Tibial nerve (tissue), 4 donors: Measurements from ENCODE around the gene PPP2R2D. TPM values are rescaled to one million over a fixed set of nuclear protein-coding genes. Genes with fewer than 3 reads are reported as not detected.

ENCODE experiments used
- DNase-seq, 2 donors: peaks; one replicate each; pipeline ENCODE4 v3.0.0-alpha.2; 2019; ENCODE audit warnings: low spot score in 2 of 2
- H3K27ac ChIP-seq, 4 donors: fragments of 200-600 bp; sonication (generic) in 3 of 4; one replicate each; pipeline ENCODE4 v1.5.1; 2017 to 2019; ENCODE audit warnings: mild to moderate bottlenecking in 1 of 4
- H3K27me3 ChIP-seq, 2 donors: fragments of 200-600 bp; sonication (generic) in 1 of 2; one replicate each; pipeline versions ENCODE4 v1.5.1 to v1.6.0; 2017 to 2019
- H3K36me3 ChIP-seq, 3 donors: fragments of 200-600 bp; sonication (generic); one replicate each; pipeline ENCODE4 v1.5.1; 2018 to 2019
- H3K4me1 ChIP-seq, 4 donors: fragments of 200-600 bp; sonication (generic) in 3 of 4; one replicate each; pipeline ENCODE4 v1.5.1; 2017 to 2019
- H3K4me3 ChIP-seq, 4 donors: fragments of 200-600 bp; sonication (generic) in 3 of 4; one replicate each; pipeline ENCODE4 v1.5.1; 2017 to 2019; ENCODE audit warnings: mild to moderate bottlenecking in 1 of 4, moderate library complexity in 1 of 4
- H3K9me3 ChIP-seq, 4 donors: fragments of 200-600 bp; sonication (generic) in 3 of 4; one replicate each; pipeline ENCODE4 v1.5.1; 2017 to 2019
- EP300 ChIP-seq, 2 donors: sonication (generic); formaldehyde crosslinking; IDR thresholded peaks; one replicate each; pipeline ENCODE4 v1.6.1; 2017; ENCODE audit warnings: antibody characterized with exemption in 2 of 2, mild to moderate bottlenecking in 1 of 2
- POLR2A ChIP-seq, 2 donors: fragments of 450-650 bp; IDR thresholded peaks; one replicate each; pipeline ENCODE4 v1.6.1; 2017; ENCODE audit warnings: antibody characterized with exemption in 2 of 2, mild to moderate bottlenecking in 2 of 2, moderate library complexity in 2 of 2
- WGBS, 2 donors: methylation state at CpG; one replicate each; pipeline ENCODE4 v1.1.5; 2018; 5-methylcytosine and 5-hydroxymethylcytosine counted together
- total RNA-seq, 4 donors: library from RNA; depleted of rRNA; stranded (reverse); fragments of >200 nt; gene quantifications; one replicate each; pipeline ENCODE4 v1.1.0, GENCODE V29; 2016
- TF ChIP-seq, protein P1 (sequence below), 5 experiments: fragments of 200-600 bp in 3 of 5; fragments of 450-650 bp in 2 of 5; sonication (generic) in 3 of 5; IDR thresholded peaks; one replicate each; pipeline ENCODE4 v1.5.1; 2016 to 2019; ENCODE audit warnings: antibody characterized with exemption in 5 of 5, mild to moderate bottlenecking in 3 of 5, moderate library complexity in 2 of 5

PPP2R2D gene
- total RNA-seq, 4 donors from 2014 or later = 22.9 to 35.1 (median 28.9) TPM

DNA sequence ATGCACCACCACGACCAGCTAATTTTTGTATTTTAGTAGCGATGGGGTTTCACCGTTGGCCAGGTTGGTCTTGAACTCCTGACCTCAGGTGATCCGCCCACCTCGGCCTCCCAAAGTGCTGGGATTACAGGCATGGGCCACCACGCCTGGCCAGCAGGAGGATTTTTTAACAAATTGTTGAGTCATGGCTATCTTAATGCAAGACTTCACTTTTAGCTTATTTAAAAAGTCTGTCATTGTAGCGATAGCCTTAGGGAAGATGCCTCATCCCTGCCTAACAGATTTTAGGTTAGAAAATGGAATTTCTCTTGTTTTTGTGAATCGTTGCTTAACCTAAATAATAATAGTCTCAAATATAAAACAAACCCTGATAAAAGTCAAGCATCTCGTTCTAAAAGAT is 35.5 kb downstream of the PPP2R2D start:
- WGBS, 2 donors = 88 to 94% methylated on average over 9 of the region's 9 CpGs
- no peak for DNase-seq
- H3K27me3 ChIP-seq = no peaks in the 10 kb centered on the region

DNA sequence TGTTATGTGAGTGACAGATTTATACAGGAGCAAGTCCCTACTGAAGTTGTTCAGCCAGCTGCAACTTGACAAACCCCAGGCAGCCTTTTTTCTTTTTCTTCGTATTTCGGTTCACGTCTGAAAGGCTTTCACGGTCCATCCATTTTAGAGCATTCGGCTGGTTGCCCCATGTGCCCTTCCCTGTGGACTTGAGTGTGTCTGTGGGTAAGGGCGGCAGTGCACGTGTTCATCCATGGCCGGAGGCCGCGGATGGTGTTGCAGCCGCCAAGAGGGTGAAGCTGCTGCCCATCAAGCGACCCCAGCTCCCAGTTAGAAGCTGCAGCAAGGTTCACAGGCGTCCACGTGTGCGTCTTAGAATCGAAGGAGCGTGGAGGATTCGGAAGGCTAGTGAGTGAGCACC is 35.9 kb downstream of the PPP2R2D start:
- 94% methylated on average over 18 of the region's 18 CpGs for WGBS, 2 donors
- Histone ChIP-seq H3K36me3 (peaks cover 0 to 66% (median 6%) of the 10 kb centered on the region in 3 donors), H3K27ac (no peak overlapping the region), H3K4me3 (no peak overlapping the region), H3K9me3 (no peaks in the 10 kb centered on the region), H3K4me1 (peaks cover 0 to 19% (median 6%) of the 10 kb centered on the region in 4 donors), H3K27me3 (no peaks in the 10 kb centered on the region)
- no peak for TF ChIP-seq EP300 (IDR thresholded peaks at IDR 0.05)
- TF ChIP-seq POLR2A (IDR thresholded peaks at IDR 0.05) = no peak
- TF ChIP-seq, protein P1, sequence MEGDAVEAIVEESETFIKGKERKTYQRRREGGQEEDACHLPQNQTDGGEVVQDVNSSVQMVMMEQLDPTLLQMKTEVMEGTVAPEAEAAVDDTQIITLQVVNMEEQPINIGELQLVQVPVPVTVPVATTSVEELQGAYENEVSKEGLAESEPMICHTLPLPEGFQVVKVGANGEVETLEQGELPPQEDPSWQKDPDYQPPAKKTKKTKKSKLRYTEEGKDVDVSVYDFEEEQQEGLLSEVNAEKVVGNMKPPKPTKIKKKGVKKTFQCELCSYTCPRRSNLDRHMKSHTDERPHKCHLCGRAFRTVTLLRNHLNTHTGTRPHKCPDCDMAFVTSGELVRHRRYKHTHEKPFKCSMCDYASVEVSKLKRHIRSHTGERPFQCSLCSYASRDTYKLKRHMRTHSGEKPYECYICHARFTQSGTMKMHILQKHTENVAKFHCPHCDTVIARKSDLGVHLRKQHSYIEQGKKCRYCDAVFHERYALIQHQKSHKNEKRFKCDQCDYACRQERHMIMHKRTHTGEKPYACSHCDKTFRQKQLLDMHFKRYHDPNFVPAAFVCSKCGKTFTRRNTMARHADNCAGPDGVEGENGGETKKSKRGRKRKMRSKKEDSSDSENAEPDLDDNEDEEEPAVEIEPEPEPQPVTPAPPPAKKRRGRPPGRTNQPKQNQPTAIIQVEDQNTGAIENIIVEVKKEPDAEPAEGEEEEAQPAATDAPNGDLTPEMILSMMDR (IDR thresholded peaks at IDR 0.05) = no peak
- no peak for DNase-seq

More for the DNA sequence above, 35.5 kb downstream of the PPP2R2D start:
- Histone ChIP-seq H3K4me1 (peaks cover 0 to 23% (median 6%) of the 10 kb centered on the region in 4 donors), H3K36me3 (peaks cover 0 to 62% (median 6%) of the 10 kb centered on the region in 3 donors), H3K9me3 (no peaks in the 10 kb centered on the region), H3K27ac (no peak overlapping the region), H3K4me3 (no peak overlapping the region)
- TF ChIP-seq POLR2A (IDR thresholded peaks at IDR 0.05) = no peak
- TF ChIP-seq, protein P1 (IDR thresholded peaks at IDR 0.05) = no peak
- no peak for TF ChIP-seq EP300 (IDR thresholded peaks at IDR 0.05)

DNA sequence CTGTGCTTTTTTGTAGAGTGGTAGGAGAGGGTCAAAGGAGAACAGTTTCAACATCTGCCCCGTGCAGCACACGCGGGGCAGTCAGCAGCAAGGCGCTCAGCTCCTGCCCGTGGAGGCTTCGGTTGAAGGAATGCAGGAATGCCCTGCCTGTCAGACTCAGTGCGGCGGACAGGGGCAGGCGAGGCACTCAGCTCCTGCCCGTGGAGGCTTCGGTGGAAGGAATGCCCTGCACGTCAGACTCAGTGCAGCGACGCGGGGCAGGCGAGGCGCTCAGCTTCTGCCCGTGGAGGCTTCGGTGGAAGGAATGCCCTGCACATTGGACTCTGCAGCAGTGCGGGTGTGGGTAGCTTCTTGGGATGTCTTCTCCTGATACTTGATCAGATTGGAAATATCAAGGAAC is 37.0 kb downstream of the PPP2R2D start:
- DNase-seq = no peak
- TF ChIP-seq POLR2A (IDR thresholded peaks at IDR 0.05) (no peak), EP300 (IDR thresholded peaks at IDR 0.05) (no peak)
- TF ChIP-seq, protein P1 (IDR thresholded peaks at IDR 0.05) = no peak
- 90 to 91% methylated on average over 20 of the region's 20 CpGs for whole genome bisulfite sequencing, 2 donors
- Histone ChIP-seq H3K36me3 (peaks cover 0 to 77% (median 6%) of the 10 kb centered on the region in 3 donors), H3K9me3 (no peaks in the 10 kb centered on the region), H3K4me3 (no peak overlapping the region), H3K27me3 (no peaks in the 10 kb centered on the region), H3K27ac (no peak overlapping the region), H3K4me1 (peaks cover 0 to 12% (median 4%) of the 10 kb centered on the region in 4 donors)

DNA sequence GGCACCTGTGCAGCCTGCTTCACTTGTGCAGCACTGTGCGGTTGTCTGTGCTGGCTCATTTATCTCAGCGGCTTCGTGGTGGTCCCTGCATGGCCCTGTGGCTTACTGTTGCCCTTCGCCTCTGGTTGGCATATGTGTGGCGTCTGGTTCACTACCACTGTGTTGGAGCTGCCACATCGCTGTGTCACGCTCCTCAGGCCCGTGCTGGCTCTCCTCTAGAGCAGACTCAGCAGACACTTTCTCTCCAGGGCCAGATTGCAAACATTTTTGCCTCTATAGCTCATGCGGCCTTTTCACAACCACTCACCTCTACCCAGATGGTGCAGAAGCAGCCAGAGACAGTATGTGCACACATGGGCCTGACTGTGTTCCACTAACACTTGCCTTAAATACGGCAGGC is 37.9 kb downstream of the PPP2R2D start:
- H3K4me1 ChIP-seq = peaks cover 0 to 5% (median under 1%) of the 10 kb centered on the region in 4 donors
- peaks cover 0 to 84% (median 6%) of the 10 kb centered on the region in 3 donors for H3K36me3 ChIP-seq
- H3K27me3 ChIP-seq = no peaks in the 10 kb centered on the region
- TF ChIP-seq, protein P1 (IDR thresholded peaks at IDR 0.05) = no peak
- TF ChIP-seq POLR2A (IDR thresholded peaks at IDR 0.05) = no peak
- no peak for TF ChIP-seq EP300 (IDR thresholded peaks at IDR 0.05)
- 95 to 96% methylated on average over 10 of the region's 10 CpGs for WGBS, 2 donors
- no peak for DNase-seq
- H3K27ac ChIP-seq = no peak overlapping the region
- H3K4me3 ChIP-seq = no peak overlapping the region
- H3K9me3 ChIP-seq = no peaks in the 10 kb centered on the region

DNA sequence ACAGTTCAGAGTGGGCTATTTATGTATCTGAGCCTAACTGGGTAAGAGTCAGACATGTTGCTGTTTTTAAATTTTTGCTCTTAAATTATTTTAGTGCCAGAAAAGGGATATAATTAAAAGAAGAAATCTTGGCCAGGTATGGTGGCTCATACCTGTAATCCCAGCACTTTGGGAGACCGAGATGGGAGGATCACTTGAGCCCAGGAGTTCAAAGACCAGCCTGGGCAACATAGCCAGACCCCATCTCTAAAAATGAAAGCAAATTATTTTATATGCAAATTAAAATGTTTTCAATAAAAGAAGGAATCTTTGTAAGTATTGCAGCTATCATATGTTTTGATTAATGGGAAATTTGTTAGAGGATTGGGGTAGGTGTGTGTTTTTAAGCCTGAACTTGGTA is 41.6 kb downstream of the PPP2R2D start:
- no peaks in the 10 kb centered on the region for H3K9me3 ChIP-seq
- WGBS, 2 donors = 94 to 98% methylated on average over 1 of the region's 1 CpG
- H3K36me3 ChIP-seq = peaks cover 2 to 90% (median 9%) of the 10 kb centered on the region in 3 donors
- H3K27me3 ChIP-seq = no peaks in the 10 kb centered on the region
- H3K4me3 ChIP-seq = no peak overlapping the region
- TF ChIP-seq POLR2A (IDR thresholded peaks at IDR 0.05) (no peak), EP300 (IDR thresholded peaks at IDR 0.05) (no peak)
- TF ChIP-seq, protein P1 (IDR thresholded peaks at IDR 0.05) = no peak
- no peaks in the 10 kb centered on the region for H3K4me1 ChIP-seq
- no peak overlapping the region for H3K27ac ChIP-seq
- DNase-seq = no peak
